Astrocyte (in vitro differentiated cells and primary cell): ENCODE measurements around the gene PIGX. TPM values are rescaled to one million over a fixed set of nuclear protein-coding genes. Genes with fewer than 3 reads are reported as not detected.

Experiments used
- DNase-seq: peaks from one replicate; pipeline ENCODE4 v3.0.0-alpha.2; 2010; ENCODE audit warnings: low read depth
- FAIRE-seq: peaks from 2 replicates; lab custom pipeline; 2011; peaks lifted over from hg19 to GRCh38; lab: Jason Lieb, UNC
- H2AFZ ChIP-seq: 2 replicates; pipeline ENCODE4 v1.6.0; 2012; ENCODE audit warnings: low read depth, low read length, inconsistent platforms
- H3K27ac ChIP-seq: 2 replicates; pipeline ENCODE4 v1.5.1; 2011; ENCODE audit warnings: low read depth, low read length, inconsistent platforms
- H3K27me3 ChIP-seq: 2 replicates; pipeline ENCODE4 v1.6.0; 2011; ENCODE audit warnings: low read length, inconsistent platforms; ENCODE audit not compliant: insufficient read depth
- H3K36me3 ChIP-seq: 2 replicates; pipeline ENCODE4 v1.5.1; 2011; ENCODE audit warnings: low read length, inconsistent platforms; ENCODE audit not compliant: insufficient read depth
- H3K4me1 ChIP-seq: 2 replicates; pipeline ENCODE4 v1.5.1; 2011; ENCODE audit warnings: low read length, inconsistent platforms; ENCODE audit not compliant: insufficient read depth
- H3K4me2 ChIP-seq: 2 replicates; pipeline ENCODE4 v1.6.0; 2012; ENCODE audit warnings: low read length, inconsistent platforms
- H3K4me3 ChIP-seq: 2 replicates; pipeline ENCODE4 v1.5.1; 2011; ENCODE audit warnings: low read depth, mild to moderate bottlenecking, low read length, inconsistent platforms; ENCODE audit not compliant: insufficient read depth
- H3K79me2 ChIP-seq: 2 replicates; pipeline ENCODE4 v1.6.0; 2012; ENCODE audit warnings: mild to moderate bottlenecking, low read length, inconsistent platforms; ENCODE audit not compliant: insufficient read depth
- H3K9ac ChIP-seq: 2 replicates; pipeline ENCODE4 v1.6.0; 2012; ENCODE audit warnings: mild to moderate bottlenecking, low read length, inconsistent platforms
- H3K9me3 ChIP-seq: 2 replicates; pipeline ENCODE4 v1.5.1; 2012; ENCODE audit warnings: low read depth, mild to moderate bottlenecking, low read length, inconsistent platforms; ENCODE audit not compliant: insufficient read depth
- H4K20me1 ChIP-seq: 2 replicates; pipeline ENCODE4 v1.6.0; 2012; ENCODE audit warnings: low read length, inconsistent platforms; ENCODE audit not compliant: insufficient read depth
- H3K27ac Mint-ChIP-seq: one replicate; pipeline ENCODE4 v1.8.0; 2021; ENCODE audit warnings: mild to moderate bottlenecking, mixed read lengths; ENCODE audit not compliant: unreplicated experiment
- H3K27me3 Mint-ChIP-seq: one replicate; pipeline ENCODE4 v1.8.0; 2021; ENCODE audit warnings: low read depth, mixed read lengths; ENCODE audit not compliant: unreplicated experiment
- H3K36me3 Mint-ChIP-seq: one replicate; pipeline ENCODE4 v1.8.0; 2021; ENCODE audit warnings: low read depth, mixed read lengths; ENCODE audit not compliant: unreplicated experiment
- H3K4me1 Mint-ChIP-seq: one replicate; pipeline ENCODE4 v1.8.0; 2021; ENCODE audit warnings: low read depth, mixed read lengths; ENCODE audit not compliant: unreplicated experiment
- H3K4me3 Mint-ChIP-seq: one replicate; pipeline ENCODE4 v1.8.0; 2021; ENCODE audit warnings: mild to moderate bottlenecking, moderate library complexity, mixed read lengths; ENCODE audit not compliant: unreplicated experiment
- H3K9me3 Mint-ChIP-seq: one replicate; pipeline ENCODE4 v1.8.0; 2021; ENCODE audit warnings: mild to moderate bottlenecking, mixed read lengths; ENCODE audit not compliant: unreplicated experiment
- CTCF ChIP-seq: IDR thresholded peaks from 2 replicates; pipeline ENCODE4 v1.5.1; 2011; ENCODE audit warnings: low read depth, mild to moderate bottlenecking, inconsistent platforms, low read length, moderate library complexity; ENCODE audit not compliant: insufficient read depth
- EZH2 ChIP-seq: IDR thresholded peaks from 2 replicates; pipeline ENCODE4 v1.6.1; 2012; ENCODE audit warnings: mild to moderate bottlenecking, low read length, inconsistent platforms; ENCODE audit not compliant: insufficient read depth
- total RNA-seq: library from RNA; stranded (reverse); gene quantifications from 2 replicates; pipeline ENCODE4 v1.2.1, GENCODE V29; 2021

PIGX gene
- total RNA-seq, 1 donor from 2014 or later: 13.9 TPM

- Mint-ChIP-seq H3K27me3 (peaks cover 3% of the 10 kb centered on the region), H3K36me3 (no peaks in the 10 kb centered on the region), H3K9me3 (no peaks in the 10 kb centered on the region), H3K4me3 (no peak overlapping the region), H3K27ac (no peak overlapping the region), H3K4me1 (peaks cover 6% of the 10 kb centered on the region)
- no peaks in the 10 kb centered on the region for H3K4me1 ChIP-seq
- H3K4me3 ChIP-seq: no peak overlapping the region
- TF ChIP-seq CTCF (no peak), EZH2 (no peak)
- H3K79me2 ChIP-seq: no peaks in the 10 kb centered on the region
- H2AFZ ChIP-seq: peak overlapping the region; percentile 20
- no peaks in the 10 kb centered on the region for H3K27me3 ChIP-seq
- peak overlapping the region; percentile 32 for H3K4me2 ChIP-seq
- FAIRE-seq (no peak), DNase-seq (peak; percentile 10)
- no peak overlapping the region for H3K9ac ChIP-seq
- no peaks in the 10 kb centered on the region for H3K36me3 ChIP-seq
- no peaks in the 10 kb centered on the region for H4K20me1 ChIP-seq
- no peaks in the 10 kb centered on the region for H3K9me3 ChIP-seq
- peak overlapping the region; percentile 5 for H3K27ac ChIP-seq
Observed at GRCh38 chr3:196688349-196688748, 23.8 kb upstream of the PIGX start.

- Histone ChIP-seq H3K4me1 (no peaks in the 10 kb centered on the region), H4K20me1 (no peaks in the 10 kb centered on the region), H3K79me2 (no peaks in the 10 kb centered on the region), H3K4me2 (no peak overlapping the region), H3K9ac (no peak overlapping the region), H3K36me3 (no peaks in the 10 kb centered on the region), H3K9me3 (no peaks in the 10 kb centered on the region), H2AFZ (no peak overlapping the region), H3K27ac (no peak overlapping the region), H3K27me3 (no peaks in the 10 kb centered on the region), H3K4me3 (no peak overlapping the region)
- Mint-ChIP-seq H3K27ac (no peak overlapping the region), H3K4me3 (no peak overlapping the region), H3K36me3 (no peaks in the 10 kb centered on the region), H3K4me1 (peaks cover 6% of the 10 kb centered on the region), H3K9me3 (no peaks in the 10 kb centered on the region), H3K27me3 (peaks cover 3% of the 10 kb centered on the region)
- DNase-seq (no peak), FAIRE-seq (no peak)
- TF ChIP-seq CTCF (no peak), EZH2 (no peak)
Observed at GRCh38 chr3:196689941-196690660, 22.1 kb upstream of the PIGX start.

GRCh38 chr3:196691386-196691785 lies 20.8 kb upstream of the PIGX start:
- no peak for FAIRE-seq
- no peak overlapping the region for H3K4me3 ChIP-seq
- H3K9ac ChIP-seq: no peak overlapping the region
- H3K27me3 ChIP-seq: no peaks in the 10 kb centered on the region
- H3K36me3 ChIP-seq: no peaks in the 10 kb centered on the region
- H3K27ac ChIP-seq: no peak overlapping the region
- Mint-ChIP-seq H3K27ac (no peak overlapping the region), H3K4me3 (no peak overlapping the region), H3K27me3 (peaks cover 3% of the 10 kb centered on the region), H3K36me3 (no peaks in the 10 kb centered on the region), H3K4me1 (peaks cover 5% of the 10 kb centered on the region), H3K9me3 (no peaks in the 10 kb centered on the region)
- no peaks in the 10 kb centered on the region for H3K79me2 ChIP-seq
- H4K20me1 ChIP-seq: no peaks in the 10 kb centered on the region
- DNase-seq: no peak
- TF ChIP-seq CTCF: no peak
- no peak for TF ChIP-seq EZH2
- no peak overlapping the region for H2AFZ ChIP-seq
- no peaks in the 10 kb centered on the region for H3K9me3 ChIP-seq
- H3K4me2 ChIP-seq: no peak overlapping the region
- no peaks in the 10 kb centered on the region for H3K4me1 ChIP-seq
